AG04450 (cell line): ENCODE data around the gene SMAD7. TPM values are rescaled to one million over a fixed set of nuclear protein-coding genes. Genes with fewer than 3 reads are reported as not detected.

ENCODE experiments used
- CTCF ChIA-PET: fragments of 300-600, 350-600 bp; formaldehyde crosslinking; extraction: SDS; loops from one replicate; lab custom pipeline; 2022; ENCODE audit warnings: antibody characterized with exemption, inconsistent platforms; lab: Charles Lee
- POLR2A ChIA-PET: fragments of 350-600 bp; formaldehyde crosslinking; extraction: SDS; loops from one replicate; lab custom pipeline; 2021; ENCODE audit warnings: antibody characterized with exemption, inconsistent platforms; lab: Yijun Ruan, JAX
- DNase-seq: peaks from one replicate; pipeline ENCODE4 v3.0.0-alpha.2; 2011; ENCODE audit warnings: low read depth, low spot score
- H3K27ac ChIP-seq: one replicate; pipeline ENCODE4 v1.5.1; 2012; ENCODE audit warnings: low read depth, low read length, control low read depth
- H3K27me3 ChIP-seq: one replicate; pipeline ENCODE4 v1.6.0; 2012; ENCODE audit warnings: low read length; ENCODE audit not compliant: control insufficient read depth, insufficient read depth
- H3K4me3 ChIP-seq: 2 replicates; pipeline ENCODE4 v1.5.1; 2011; ENCODE audit warnings: mild to moderate bottlenecking, low read depth, low read length, control low read depth
- H3K9me3 ChIP-seq: 2 replicates; pipeline ENCODE4 v1.5.1; 2012; ENCODE audit warnings: low read length; ENCODE audit not compliant: control insufficient read depth, insufficient read depth
- CTCF ChIP-seq: IDR thresholded peaks from 2 replicates; pipeline ENCODE4 v1.5.1; 2011; ENCODE audit warnings: low read depth, low read length, control low read depth, inconsistent platforms
- polyA plus RNA-seq: library from polyadenylated mRNA; depleted of rRNA; stranded (reverse); fragments of >200 nt; gene quantifications from 2 replicates; pipeline ENCODE4 v1.2.3, GENCODE V29; 2011

The SMAD7 gene
- polyA plus RNA-seq, 1 experiment, result 8.0 TPM

GRCh38 chr18:48884306-48884705, 66.5 kb downstream of the SMAD7 start:
- no peak for DNase-seq
- TF ChIP-seq CTCF, result no peak

GRCh38 chr18:48882379-48882778, 68.4 kb downstream of the SMAD7 start:
- no peak for TF ChIP-seq CTCF
- CTCF ChIA-PET, result no interaction called here
- no peak for DNase-seq

More at GRCh38 chr18:48884306-48884705, 66.5 kb downstream of the SMAD7 start:
- no peak overlapping the region for H3K4me3 ChIP-seq
- no peaks in the 10 kb centered on the region for H3K27me3 ChIP-seq
- ChIA-PET POLR2A (no interaction called here), CTCF (no interaction called here)
- no peak overlapping the region for H3K27ac ChIP-seq
- no peaks in the 10 kb centered on the region for H3K9me3 ChIP-seq

GRCh38 chr18:48880931-48881330, 69.8 kb downstream of the SMAD7 start:
- no peak overlapping the region for H3K27ac ChIP-seq
- ChIA-PET POLR2A (no interaction called here), CTCF (no interaction called here)
- H3K9me3 ChIP-seq, result no peaks in the 10 kb centered on the region; the same call in 1 of the 2 replicates
- no peaks in the 10 kb centered on the region for H3K27me3 ChIP-seq
- DNase-seq, result no peak
- no peak overlapping the region for H3K4me3 ChIP-seq
- TF ChIP-seq CTCF, result no peak

More at GRCh38 chr18:48882379-48882778, 68.4 kb downstream of the SMAD7 start:
- no peaks in the 10 kb centered on the region for H3K9me3 ChIP-seq
- H3K27me3 ChIP-seq, result no peaks in the 10 kb centered on the region
- H3K27ac ChIP-seq, result no peak overlapping the region
- no peak overlapping the region for H3K4me3 ChIP-seq
- POLR2A ChIA-PET, result no interaction called here

- no peak for TF ChIP-seq CTCF
- Histone ChIP-seq H3K4me3 (no peak overlapping the region), H3K27me3 (no peaks in the 10 kb centered on the region), H3K27ac (no peak overlapping the region), H3K9me3 (no peaks in the 10 kb centered on the region; the same call in 1 of the 2 replicates)
- ChIA-PET CTCF (no interaction called here), POLR2A (no interaction called here)
- DNase-seq, result no peak
Observed at GRCh38 chr18:48879008-48879431, 71.7 kb downstream of the SMAD7 start.

GRCh38 chr18:48878471-48878870, 72.3 kb downstream of the SMAD7 start:
- DNase-seq, result no peak
- Histone ChIP-seq H3K9me3 (no peaks in the 10 kb centered on the region; the same call in 1 of the 2 replicates), H3K27me3 (no peaks in the 10 kb centered on the region), H3K4me3 (no peak overlapping the region), H3K27ac (no peak overlapping the region)
- no peak for TF ChIP-seq CTCF
- CTCF ChIA-PET, result no interaction called here
- POLR2A ChIA-PET, result no interaction called here
